GM18502 (cell line): Measurements from ENCODE around the gene JSRP1.
A peak's percentile ranks its signal among the peaks of the same experiment; 100 is the strongest.

Experiments used
- ATAC-seq: cut with Tn5 transposase; IDR thresholded peaks from one replicate; pipeline ENCODE4 v1.9.1; 2021; ENCODE audit warnings: mild to moderate bottlenecking; ENCODE audit not compliant: unreplicated experiment, poor library complexity

Gene JSRP1

GRCh38 chr19:2235381-2236063 is 20.7 kb downstream of the JSRP1 start:
- ATAC-seq = peak; percentile 14

DNA sequence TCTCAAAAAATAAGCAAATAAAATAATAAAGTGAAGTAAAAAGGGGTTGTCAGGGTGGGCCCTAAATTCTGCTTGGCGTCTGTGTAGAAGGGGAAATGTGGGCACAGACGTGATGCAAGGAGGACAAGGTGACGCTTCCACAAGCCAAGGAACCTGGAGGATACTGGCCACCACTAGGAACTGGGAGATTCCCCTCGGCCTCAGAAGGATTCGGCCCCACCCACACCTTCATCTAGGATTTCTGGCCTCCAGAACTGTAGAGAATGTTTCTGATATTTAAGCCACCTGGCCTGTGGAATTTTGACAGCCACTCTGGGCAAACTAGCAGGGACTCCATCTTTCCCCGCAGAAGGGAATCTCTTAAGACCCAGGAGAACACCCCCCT is 21.2 kb downstream of the JSRP1 start:
- ATAC-seq = no peak

DNA sequence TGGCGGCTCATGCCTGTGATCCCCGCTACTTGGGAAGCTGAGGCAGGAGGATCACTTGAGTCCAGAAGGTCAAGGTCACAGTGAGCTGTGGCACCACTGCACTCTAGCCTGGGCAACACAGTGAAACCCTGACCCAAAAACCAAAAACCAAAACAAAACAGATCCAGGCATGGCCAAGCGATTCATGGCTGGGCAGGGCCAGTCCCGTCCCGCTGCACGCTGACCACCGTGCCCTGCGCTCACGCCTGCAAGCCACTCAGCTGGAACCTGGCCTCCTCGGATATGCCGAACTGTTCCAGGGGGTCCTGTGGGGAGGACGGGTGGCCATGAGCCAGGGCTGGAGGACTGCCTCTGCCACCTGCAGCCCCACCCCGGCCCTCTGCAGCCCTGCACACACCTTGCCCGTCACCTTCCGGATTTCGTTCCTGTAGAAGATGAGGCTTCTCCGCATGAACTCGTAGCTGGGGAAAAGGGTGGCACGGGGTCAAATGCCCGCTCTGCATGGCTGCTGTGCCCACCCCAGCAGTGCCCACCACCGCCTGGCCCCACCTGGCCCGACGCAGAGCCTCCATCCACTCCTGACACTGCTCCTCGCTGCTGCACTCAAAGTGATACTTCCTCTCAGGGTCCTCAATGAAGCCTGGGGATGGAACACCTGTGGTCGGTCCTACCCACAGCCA is 22.5 kb downstream of the JSRP1 start:
- ATAC-seq = no peak

DNA sequence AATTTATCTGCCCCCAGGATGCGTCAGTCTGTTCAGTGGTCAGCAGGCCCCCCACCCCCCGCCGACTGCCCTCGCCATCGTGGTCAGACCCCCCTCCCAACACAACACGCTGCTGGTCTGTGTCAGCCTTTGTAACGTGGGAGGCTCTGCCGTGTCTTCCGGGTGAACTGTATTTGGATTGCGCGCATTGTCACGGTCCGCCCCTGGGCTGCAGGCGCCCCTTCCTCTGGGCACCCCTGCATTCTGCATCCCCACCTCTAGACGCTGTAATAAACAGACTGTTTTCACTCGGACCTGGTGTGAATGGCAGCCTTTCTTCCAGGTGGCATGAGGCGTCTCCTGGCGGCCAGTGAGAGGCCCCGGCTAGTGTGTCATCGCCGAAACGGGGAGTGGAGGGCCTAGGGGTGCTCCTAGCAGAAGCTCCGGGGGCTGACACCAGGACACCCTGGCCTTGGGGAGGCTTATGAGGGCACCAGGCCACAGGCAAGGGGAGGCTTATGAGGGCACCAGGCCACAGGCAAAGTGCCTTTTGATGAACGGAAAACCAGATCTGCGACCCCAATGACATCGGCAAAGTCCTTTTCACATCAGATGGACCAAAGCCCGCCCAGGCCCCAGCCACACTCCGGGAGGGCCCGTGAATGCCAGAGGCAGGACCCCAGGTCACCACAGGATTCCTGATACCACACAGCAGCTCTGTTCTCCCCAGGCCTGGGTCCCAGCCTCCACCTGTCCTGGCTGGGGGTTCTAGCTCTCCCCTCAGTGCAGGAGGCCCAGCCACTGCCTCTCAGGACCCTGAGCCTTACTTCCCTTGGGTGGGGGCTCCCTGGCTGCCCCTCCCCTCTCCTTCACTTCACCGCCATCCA is 23.7 kb downstream of the JSRP1 start:
- ATAC-seq = no peak

- ATAC-seq = no peak
These were observed 24.5 kb downstream of the JSRP1 start for GRCh38 chr19:2231621-2232221.

DNA sequence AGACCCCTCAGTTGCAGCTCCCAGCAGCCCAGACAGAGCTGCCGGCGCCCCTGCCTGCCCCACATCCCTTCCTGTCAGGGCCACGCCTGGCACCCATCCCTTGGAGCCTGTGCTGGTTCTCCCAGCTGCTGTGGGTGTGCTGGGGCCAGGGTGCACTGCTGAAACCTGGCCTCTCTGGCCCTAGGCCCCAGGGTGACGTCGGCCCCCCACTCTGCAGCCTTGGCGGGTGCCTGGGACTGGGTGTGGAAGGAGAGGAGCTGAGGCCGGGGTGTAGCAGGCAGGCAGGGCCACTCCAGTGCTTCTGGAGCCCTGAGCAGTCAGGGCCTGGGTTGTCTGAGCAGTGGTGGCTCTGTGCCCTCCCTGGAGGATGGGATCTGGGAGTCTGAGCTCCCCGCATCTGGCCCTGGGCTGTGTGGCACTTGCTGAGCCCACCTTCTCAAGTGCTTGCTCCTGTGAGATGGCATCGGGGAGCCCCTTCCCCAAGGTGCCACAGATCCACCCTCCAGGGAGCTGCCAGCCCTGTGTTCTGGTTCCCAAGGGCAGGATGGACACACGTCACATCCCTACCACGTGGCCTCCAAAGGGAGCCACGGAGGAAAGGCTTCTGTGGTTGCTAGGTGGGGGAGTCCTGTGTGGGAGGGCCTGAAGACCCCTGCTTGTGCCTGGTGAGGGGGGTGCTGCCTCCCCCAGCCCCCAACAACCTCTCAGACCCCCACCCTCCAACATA is 25.2 kb downstream of the JSRP1 start:
- ATAC-seq = no peak

DNA sequence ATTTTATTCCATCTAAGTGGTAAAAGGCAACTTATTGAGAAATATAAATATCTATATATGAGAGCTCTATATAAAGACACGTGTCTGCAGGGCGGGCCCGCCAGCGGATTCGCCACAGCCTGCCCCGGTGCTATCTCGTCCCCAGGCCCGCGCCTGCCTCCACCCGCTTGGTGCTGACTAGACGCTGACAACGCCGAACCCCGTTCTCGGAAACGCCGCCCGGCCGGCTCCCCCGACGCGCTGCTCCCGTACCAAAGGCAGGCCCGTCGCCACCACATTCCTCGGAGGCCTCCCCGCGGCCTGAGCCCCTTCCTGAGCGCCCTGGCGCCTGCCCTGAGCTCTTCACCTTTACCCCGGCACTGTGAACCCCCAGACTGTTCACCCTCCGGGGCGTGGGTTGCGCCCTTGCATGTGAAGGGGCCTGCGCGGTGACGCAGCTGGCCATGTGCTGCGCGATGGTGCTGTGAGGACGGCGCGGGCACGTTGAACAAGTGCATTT is 26.1 kb downstream of the JSRP1 start:
- ATAC-seq = no peak

- no peak for ATAC-seq
These were observed 26.8 kb downstream of the JSRP1 start for GRCh38 chr19:2229103-2230032.

DNA sequence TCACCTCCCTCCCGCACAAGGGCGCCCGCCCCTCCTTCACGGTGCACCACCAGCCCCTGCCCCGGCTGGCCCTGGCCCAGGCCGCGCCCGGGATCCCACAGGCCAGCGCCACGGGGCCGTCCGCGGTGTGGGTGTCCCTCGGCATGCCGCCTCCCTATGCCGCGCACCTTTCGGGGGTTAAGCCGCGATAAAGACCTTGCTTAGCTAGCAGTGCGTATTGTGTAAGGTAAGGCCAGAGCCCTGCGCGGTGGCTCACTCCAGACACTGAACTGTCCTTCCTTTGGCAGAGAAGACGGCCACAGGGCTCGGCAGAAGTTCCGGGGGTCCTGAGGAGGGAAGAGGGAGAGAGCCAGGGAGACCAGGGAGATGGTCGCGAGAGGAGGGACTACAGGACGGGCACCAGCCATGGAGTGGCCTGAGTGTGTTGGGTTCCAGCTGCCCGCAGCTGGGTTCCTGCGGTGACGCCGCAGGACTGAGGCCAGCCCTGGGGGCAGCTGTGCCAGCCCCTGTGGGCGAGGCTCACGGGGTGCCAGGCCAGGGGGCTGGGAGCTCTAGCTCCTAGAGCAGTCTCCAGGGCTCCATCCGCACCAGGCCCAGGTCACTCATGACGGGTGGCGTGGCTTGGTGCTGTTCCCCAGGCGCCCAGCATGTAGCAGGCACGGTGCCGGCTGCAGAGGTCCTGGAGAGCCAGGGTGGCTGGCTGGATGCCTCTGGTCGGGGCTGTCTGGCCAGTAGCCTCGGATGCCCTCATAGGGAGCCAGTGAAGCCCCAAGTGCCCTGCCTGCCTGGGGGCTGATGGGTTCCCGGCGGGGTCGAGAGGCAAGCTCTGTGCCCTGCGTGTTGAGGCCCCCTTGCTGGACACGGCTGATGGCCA is 27.8 kb downstream of the JSRP1 start:
- no peak for ATAC-seq

DNA sequence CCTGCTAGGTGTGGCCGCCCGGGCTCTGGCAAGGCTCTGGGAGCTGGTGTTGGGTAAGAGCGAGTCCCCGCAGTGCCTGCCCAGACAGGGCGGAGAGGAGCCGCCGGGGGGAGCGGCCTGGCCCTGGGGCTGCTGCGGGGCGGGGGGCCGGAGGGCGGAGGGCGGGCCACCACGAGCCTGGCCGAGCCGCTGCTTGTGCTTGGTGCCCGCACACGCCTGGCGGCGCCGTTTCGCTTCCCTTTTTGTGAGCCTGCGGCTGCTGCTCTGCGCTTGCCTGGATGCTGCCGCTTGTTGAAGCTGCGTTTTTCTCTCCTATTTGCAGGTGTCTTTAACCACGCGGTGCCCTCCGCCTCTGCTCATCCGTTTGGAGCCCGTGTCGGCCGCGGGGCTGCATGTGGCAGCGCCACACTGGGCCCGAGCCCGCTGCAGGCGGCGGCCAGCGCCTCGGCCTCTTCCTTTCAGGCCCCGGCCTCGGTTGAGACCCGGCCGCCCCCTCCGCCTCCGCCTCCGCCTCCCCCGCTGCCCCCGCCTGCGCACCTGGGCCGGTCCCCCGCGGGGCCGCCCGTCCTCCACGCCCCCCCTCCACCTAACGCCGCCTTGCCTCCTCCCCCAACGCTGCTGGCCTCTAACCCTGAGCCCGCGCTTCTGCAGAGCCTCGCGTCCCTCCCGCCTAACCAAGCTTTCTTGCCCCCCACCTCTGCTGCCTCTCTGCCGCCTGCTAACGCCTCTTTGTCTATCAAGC is 28.6 kb downstream of the JSRP1 start:
- ATAC-seq = no peak

DNA sequence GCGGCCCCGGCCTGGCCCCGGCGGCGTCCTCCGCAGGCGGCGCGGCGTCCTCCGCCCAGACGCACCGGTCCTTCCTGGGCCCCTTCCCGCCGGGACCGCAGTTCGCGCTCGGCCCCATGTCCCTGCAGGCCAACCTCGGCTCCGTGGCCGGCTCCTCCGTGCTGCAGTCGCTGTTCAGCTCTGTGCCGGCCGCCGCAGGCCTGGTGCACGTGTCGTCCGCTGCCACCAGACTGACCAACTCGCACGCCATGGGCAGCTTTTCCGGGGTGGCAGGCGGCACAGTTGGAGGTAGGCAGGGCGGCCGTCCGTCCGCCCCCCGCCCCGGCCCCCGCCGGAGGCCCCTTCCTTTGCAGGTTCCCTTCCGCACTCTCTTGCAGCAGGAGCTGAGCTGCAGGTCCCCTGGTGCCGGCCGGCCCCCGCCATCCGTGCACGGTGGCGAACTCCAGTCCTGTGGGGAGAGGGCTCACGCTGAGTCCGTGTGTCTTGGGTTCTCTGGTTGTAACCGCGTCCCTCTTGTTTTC is 29.3 kb downstream of the JSRP1 start:
- ATAC-seq = no peak

DNA sequence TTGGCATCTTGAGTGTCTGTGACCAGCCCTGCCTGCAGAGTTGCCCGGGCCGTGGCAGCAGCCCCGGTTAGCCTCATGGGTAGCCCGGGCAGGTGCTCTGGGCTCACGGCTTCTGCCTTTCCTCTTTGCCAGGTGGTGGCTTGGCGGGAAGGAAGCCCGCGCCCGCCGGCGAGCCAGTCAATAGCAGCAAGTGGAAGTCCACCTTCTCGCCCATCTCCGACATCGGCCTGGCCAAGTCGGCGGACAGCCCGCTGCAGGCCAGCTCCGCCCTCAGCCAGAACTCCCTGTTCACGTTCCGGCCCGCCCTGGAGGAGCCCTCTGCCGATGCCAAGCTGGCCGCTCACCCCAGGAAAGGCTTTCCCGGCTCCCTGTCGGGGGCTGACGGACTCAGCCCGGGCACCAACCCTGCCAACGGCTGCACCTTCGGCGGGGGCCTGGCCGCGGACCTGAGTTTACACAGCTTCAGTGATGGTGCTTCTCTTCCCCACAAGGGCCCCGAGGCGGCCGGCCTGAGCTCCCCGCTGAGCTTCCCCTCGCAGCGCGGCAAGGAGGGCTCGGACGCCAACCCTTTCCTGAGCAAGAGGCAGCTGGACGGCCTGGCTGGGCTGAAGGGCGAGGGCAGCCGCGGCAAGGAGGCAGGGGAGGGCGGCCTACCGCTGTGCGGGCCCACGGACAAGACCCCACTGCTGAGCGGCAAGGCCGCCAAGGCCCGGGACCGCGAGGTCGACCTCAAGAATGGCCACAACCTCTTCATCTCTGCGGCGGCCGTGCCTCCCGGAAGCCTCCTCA is 30.0 kb downstream of the JSRP1 start:
- ATAC-seq = no peak

- ATAC-seq = no peak
These were observed 30.7 kb downstream of the JSRP1 start for GRCh38 chr19:2225415-2226050.

GRCh38 chr19:2224754-2225349 is 31.4 kb downstream of the JSRP1 start:
- ATAC-seq = no peak

- ATAC-seq = no peak
These were observed 32.3 kb downstream of the JSRP1 start for GRCh38 chr19:2223959-2224358.

DNA sequence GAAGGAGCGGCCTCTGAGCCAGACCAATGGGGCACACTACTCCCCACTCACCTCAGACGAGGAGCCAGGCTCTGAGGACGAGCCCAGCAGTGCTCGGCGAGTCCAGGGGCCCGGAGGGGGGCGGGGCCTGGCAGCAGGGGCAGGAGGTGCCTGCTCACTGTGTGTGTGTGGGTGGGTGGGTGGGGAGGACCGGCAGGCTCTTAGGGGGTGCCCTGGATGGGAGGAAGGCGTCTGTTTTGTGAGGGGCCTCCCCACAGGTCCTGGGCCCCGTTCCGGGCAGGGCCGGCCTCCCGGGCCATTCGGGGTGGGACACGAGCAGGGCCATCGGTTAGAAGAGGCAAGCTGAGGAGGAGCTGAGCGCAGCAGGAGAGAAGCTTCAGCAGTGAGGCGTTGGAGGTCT is 32.8 kb downstream of the JSRP1 start:
- ATAC-seq = no peak
